NCI-H1694 treated with DMSO at 0.1 percent for 48 hours (cell line): ENCODE measurements around the gene ENG.
A peak's percentile ranks its signal among the peaks of the same experiment; 100 is the strongest.
"Not testable (repeated sequence)": the region's sequence is repeated elsewhere in the genome, so short reads cannot be mapped to it uniquely, and the experiment has no call there.

Experiments
- DNase-seq: peaks from one replicate; lab custom pipeline; 2025; lab: John Stamatoyannopoulos, UW

The ENG gene

DNA sequence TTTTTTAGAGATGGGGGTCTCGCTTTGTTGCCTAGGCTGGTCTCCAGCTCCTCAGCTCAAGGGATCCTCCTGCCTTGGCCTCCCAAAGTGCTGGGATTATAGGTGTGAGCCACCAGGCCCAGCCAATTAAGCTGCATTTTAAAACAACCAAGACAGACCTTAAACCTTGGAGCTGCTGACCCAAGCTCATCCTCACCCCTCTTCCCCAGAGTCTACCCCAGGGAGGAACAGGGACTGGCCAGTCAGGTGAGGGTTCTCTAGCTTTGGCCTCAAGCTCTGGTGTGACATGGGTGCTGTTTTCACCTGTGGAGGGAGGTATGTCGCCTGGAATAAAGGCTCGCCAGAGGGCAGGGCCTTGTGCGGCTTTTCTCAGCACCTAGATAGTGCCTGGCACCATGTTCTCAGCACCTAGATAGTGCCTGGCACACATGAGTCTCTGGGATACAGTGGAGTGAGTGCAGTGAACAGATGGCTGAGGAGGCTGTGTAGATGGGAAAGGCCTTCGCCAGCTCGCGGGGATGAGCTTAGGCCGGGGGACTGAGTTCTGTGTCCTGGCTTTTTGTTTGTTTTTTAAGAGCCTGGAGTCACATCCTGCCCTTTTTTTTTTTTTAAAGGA is 61.3 kb downstream of the ENG start:
- peak; percentile 64 for DNase-seq

DNA sequence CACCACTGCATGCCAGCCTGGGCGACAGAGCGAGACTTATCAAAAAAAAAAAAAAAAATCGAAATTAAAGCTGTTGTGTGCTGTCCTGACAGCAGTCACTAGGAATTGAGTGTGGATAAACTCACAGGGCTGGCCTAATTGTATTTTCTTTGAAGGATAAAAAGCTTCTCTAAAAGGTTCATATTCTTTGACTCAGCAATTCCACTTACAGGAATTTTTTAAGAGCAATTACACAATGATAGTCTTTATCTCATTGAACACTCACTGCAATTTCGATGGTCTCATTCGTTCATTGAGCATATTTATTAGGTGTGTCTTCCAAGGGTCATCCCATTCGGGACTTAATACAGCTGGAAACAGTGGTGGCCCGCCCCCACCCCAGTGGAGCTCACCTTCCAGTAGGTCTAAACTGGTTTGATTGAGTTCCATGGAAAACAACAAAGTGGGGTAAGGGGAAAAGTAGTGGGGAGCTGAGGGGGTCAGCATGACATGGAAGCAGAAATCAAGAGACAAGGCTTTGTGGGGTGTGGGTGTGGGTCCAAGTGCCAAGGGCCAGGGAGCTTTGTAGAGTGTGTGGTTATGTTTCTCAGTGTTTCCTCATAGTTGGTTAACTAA is 61.9 kb downstream of the ENG start:
- DNase-seq, result no peak

DNA sequence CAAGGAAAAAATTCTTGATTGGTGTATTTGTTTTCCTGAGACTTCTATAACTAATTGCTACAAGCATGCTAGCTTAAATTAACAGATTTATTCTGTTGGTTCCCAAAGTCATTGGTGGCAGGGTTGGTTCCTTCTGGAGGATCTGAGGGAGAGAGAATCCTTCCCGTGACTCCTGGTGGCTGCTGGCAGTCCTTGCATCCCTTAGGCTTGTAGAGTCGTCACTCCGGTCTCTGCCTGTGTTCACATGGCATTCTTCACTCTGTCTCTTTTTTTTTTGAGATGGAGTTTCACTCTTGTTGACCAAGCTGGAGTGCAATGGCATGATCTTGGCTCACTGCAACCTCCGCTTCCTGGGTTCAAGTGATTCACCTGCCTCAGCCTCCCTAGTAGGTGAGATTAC is 63.4 kb downstream of the ENG start:
- DNase-seq, result no peak

DNA sequence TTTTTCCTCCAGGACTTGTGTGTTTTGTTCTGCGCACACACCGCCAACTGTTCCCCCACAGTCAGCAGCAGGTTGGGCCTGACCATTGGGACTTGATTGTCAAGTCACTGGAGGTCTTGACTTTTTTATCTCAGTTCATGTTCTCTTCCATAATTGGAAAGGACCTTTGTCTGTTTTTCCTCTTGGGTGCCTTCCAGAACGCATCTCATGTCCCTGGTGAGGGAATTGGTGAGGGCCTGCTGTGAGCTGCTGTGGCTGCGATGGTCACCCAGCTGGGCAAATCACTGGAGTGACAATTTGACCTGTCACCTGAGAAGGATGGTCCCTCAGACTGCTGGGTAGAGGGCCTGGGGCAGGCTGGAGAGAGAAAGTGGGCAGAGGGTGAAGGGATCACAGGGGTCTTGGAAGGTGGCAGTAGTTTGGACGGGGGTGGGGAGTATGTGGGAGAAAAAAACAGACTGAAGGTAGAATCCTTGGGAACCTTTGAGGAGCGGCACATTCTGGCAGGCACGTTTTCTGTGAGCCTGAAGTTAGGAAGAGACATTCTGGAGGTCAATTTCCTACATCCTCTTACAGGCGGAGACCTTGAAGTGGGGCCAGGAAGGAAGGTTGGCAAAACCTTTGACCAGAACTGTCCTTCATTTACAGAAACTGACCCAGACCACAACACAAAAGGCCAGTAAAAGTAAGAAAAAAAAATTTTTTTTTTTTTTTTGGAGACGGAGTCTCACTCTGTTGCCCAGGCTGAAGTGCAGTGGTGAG is 64.2 kb downstream of the ENG start:
- no peak for DNase-seq

DNA sequence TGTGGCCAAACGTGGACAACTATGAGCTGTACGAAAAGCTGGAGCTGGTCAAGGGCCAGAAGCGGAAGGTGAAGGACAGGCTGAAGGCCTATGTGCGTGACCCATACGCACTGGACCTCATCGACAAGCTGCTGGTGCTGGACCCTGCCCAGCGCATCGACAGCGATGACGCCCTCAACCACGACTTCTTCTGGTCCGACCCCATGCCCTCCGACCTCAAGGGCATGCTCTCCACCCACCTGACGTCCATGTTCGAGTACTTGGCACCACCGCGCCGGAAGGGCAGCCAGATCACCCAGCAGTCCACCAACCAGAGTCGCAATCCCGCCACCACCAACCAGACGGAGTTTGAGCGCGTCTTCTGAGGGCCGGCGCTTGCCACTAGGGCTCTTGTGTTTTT is 65.3 kb downstream of the ENG start:
- no peak for DNase-seq

DNA sequence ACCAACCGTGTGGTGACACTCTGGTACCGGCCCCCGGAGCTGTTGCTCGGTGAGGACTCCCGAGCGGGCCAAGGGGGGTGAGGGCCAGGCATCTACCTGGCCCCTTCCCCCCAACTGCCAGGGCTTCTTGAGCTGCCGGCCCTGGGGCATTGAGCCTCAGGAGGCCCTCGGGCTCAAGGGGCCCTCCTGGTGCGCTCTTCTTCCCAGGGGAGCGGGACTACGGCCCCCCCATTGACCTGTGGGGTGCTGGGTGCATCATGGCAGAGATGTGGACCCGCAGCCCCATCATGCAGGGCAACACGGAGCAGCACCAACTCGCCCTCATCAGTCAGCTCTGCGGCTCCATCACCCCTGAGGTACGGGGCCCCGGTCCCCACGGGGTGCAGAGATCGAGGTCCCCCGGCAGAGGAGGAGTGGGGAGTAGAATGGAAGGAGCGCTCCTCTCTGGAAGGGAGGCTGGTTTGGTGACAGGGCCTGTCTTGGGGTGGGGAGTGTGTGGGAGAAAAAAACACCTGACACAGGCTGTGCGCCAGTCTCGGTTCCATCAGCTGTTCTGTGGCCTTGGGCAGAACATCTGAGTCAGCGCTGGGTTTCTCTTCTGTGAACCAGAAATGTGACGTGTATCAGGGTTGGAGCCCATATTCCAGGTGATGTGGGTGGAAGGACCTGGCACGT is 66.0 kb downstream of the ENG start:
- DNase-seq, result no peak

DNA sequence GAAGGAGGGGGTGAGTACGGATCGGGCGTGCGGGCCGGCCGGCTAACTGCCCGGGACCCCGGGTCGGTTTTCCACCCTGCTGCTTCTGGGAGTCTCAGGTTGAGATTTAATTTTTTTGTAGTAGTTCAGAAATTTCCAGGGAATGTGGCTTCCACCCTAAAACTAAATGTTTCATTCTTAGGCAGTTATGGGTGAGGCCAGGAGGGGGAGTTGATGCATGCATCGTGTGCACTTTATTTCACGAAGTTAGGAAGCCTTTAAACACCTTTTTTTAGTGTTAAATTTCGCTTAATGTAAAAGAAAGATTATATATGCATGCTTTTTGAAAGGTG is 67.7 kb downstream of the ENG start:
- DNase-seq, result no peak

DNA sequence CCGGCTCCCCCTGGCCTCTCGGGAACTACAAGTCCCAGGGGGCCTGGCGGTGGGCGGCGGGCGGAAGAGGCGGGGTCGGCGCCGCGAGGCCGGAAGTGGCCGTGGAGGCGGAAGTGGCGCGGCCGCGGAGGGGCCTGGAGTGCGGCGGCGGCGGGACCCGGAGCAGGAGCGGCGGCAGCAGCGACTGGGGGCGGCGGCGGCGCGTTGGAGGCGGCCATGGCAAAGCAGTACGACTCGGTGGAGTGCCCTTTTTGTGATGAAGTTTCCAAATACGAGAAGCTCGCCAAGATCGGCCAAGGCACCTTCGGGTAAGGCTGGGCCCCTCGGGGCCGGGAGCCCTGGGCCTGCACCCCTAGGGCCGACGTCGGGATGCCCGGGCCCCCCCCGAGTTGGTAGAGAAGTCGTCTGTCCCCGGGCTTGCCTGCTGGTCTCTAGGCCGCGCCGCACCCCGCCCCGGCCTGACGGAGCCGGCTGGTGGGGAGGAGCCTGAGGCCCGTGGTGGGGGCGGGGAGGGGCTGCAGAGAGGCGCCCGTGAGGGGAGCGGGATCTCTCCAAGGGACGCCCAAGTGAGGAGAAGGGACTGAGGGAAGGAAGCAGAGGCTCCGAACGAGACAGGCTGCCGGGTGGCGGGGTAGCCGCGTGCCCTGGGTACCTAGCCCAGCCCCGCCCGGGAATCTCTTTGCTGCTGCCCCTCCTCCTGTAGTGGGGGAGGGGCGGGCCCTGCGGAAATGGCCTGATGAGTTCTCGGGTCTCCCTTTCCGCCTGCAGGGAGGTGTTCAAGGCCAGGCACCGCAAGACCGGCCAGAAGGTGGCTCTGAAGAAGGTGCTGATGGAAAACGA is 68.3 kb downstream of the ENG start, which contains the start of gene CDK9:
Gene CDK9, plus strand, starts transcription at position 102 of the 840 bp plus-strand sequence. Its CDS starts 115 bp downstream, at position 217.
- peak; percentile 48 for DNase-seq

DNA sequence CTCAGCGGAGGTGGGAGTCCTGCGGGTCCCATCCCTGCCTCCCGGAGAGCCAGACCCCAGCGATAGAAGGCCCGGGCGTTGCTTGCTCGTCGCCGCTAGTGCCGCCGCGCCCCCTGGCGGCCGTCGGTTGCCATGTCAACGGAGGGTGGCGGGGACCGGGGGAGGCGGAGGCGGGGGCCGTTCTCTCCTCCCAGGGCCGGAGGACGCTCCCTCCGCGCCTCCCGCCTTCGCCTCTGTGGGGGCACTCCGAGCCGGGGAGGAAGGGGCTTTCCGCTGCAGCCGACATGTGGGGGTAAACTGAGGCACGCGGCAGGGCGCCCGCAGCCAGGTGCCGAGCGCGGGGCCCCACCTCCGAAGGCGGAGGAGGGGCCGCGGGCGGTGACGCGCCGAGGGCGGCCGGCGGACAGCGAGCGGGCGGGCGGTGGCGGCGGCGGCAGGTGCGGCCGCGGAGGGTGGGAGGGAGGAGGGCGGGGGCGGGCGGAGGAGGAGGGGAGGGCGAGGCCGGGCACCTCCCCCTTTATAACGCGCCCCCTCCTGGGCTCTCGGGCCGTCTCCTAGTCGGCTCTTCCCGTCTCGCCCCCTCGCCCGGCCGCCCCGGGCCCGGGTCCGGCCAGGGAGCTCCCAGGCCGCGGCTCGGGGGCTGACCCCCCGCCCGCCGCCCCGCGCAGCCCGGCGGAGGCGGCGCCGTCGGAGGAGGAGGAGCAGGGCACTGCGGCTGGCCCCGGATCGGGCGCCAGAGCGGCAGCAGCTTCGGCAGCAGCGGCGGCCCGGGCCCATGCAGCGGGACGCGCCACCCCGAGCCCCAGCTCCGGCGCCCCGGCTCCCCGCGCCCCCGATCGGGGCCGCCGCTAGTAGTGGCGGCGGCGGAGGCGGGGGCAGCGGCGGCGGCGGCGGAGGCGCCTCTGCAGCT is 69.2 kb downstream of the ENG start:
- DNase-seq, result peak; percentile 54

DNA sequence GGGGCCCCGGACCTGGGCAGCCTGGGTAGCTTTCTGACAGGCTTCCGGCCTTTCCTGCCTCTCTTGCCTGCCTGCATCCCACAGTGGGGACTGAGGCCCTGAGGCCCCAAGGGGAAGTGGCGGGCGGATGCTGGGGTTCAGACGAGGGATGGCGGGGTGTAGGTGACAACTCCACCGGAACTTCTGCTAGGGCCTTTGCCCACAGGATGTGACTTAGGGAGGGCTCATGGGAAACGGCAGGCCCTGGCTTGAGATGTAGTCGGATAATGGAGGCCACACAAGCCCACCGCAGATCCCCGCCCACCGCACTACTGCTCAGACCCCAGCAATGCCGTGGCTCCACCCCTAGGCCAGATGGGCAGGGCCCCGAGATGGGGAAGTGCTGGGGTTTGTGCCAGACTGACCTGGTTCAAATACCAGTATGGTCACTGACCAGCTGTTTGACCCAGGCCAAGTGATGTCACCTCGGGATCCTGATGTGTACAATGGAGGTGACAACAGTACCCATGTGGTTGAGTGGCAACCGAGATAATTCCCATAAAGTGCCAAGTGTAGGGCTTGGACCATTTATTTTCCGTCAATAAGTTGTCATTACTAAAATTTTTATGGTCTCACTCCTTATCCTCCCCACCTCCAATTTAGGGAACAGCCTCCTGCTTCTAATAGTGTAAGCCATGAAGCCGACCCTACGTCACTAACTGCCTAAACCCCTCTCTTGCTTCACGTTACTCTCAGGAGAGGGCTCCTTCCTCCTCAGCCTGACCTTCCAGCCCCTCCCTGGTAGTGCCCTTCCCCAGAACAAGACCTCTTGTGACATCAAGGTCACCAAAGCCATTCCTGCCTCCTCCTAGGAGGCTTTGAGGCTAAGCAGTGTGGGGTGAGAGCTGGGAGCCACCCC is 71.1 kb downstream of the ENG start:
- DNase-seq, result no peak

DNA sequence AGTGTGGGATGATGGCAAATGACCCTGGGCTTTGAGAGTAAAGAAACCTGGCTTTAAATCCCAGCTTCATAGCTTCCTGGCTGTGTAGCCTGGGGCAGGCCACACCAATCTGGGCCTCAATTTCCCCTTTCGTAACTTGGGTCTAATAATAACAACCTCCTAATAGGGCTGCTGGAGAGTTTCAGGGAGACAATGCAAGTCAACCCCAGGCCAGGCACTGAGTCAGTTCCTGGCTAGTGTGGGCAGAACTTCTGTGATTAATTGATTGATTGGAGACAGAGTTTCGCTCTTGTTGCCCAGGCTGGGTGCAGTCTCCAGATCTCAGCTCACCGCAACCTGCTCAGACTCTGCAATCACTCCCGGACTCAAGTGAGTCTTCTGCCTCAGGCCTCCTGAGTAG is 72.7 kb downstream of the ENG start:
- no peak for DNase-seq

DNA sequence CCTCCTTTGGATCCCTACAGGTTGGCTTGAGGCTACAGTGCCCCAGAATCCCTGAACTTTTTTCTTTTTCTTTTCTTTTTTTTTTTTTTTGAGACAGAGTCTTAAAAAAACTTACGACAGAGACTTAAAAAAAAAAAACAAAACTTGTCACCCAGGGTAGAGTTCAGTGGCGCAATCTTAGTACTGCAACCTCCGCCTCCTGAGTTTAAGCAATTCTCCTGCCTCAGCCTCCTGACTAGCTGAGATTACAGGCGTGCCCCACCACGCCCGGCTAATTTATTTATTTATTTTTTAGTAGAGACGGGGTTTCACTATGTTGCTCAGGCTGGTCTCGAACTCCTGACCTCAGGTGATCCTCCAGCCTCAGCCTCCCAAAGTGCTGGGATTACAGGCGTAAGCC is 73.5 kb downstream of the ENG start:
- not testable (repeated sequence) for DNase-seq

DNA sequence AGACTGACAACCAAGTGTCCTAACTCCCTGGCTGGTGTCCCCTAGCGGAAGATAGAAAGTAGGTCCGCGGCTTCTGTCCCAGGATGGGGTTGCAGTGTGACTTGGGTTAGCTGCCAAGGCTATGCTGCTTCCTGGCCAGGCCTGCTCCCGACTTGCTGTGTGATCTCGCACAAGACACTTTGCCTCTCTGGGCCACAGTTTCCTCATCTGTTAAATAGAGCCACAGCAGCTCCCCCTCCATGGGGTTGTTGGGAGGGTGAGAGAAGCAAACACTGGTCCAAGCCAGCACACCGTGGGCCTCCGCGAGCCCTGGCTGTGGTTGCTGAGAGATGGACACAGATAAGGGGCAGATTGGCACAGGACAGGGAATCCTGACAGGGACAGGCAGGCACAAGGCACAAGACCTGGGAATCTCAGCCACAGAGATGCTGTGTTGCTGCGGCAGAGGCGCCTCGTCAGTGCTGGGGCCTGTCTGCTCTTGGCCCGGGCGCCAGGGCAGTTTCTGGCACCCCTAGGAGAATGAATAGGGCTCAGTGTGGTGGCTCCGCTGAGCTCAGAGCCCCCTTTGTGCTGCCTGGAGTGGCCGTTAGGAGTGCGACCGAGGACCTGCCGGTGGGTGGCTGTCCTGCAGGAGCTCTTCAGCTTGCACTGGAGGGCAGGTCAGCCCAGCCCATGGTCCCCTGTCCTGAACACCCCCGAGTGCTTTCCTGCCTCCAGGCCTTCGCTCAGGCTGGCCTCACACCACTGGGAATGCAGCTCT is 74.2 kb downstream of the ENG start:
- no peak for DNase-seq

DNA sequence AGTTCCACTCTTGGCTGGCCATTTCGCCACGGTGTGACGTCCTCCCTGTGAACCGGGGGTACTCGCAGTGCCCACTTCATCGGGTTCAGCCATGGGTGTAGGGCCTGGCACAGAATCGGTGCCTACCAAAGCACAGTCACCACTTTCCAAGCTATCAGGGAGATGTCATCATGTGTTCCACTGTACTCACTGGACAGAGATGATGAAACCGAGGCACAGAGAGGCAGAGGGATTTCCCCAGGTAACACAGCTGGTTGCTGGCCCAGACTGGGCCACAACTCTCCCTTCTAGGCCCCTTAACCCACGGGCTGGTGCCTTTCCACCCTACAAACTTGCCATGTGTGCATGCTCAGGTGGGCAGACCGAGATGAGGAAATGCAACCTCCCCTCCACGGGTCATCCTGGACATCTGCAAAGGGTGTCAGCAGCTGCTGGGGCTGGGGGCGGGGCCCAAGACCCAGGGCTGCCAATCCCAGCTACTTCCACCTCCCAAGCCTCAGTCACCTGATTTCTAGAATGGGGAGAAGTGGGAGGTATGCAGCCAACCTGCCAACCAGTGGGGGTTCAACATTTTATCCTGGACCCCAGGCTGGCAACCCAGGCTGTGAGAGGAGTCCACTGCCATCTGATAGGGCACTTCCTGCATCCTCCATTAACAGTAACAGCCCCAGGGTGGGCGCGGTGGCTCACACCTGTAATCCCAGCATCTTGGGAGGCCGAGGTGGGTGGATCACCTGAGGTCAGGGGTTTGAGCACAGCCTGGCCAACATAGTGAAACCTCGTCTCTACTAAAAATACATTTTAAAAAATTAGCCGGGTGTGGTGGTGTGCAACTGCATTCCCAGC is 75.1 kb downstream of the ENG start:
- DNase-seq, result no peak

DNA sequence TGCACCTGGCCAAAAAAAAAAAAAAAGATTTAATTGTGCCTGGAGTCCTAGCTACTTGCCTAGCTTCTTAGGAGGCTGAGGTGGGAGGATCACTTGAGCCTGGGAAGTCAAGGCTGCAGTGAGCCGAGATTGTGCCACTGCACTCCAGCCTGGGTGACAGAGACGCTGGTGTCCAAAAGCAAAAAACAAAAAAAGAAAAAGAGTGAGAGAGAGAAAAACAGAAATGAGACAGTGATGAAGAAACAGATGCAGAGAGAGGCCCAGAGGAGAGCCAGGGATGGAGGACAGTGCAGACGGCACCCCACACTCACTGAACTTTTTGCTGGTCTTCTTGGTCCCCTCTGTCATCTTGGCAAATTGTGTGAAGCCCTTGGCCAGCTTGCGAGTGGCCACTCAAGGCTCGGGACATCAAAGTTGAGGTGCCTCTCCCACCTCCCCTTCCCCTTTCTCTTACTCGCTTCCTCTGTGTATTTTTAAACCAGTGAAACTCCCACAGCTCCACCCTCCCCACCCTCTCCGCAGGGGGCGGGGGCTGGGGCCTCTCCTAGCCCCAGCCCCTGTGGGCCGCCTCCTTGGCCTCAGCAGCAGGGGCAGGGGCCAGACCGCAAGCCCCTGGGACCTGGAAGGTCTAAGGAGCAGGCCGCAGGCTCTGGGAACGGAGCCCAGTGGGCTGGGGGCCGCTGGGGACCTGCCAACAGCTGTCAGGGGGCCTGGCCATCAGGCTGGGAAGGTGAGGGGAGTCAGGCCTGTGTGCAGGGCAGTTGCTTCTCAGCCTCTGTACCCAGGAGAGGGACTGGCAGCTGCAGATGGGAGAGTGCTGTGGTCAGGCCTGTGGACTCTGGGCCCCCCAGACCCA is 76.0 kb downstream of the ENG start, which contains the start of gene SH2D3C:
Gene SH2D3C, minus strand, starts transcription at position 387 of the 856 bp plus-strand sequence. Its CDS starts 39 bp downstream, at position 348.
- no peak for DNase-seq

DNA sequence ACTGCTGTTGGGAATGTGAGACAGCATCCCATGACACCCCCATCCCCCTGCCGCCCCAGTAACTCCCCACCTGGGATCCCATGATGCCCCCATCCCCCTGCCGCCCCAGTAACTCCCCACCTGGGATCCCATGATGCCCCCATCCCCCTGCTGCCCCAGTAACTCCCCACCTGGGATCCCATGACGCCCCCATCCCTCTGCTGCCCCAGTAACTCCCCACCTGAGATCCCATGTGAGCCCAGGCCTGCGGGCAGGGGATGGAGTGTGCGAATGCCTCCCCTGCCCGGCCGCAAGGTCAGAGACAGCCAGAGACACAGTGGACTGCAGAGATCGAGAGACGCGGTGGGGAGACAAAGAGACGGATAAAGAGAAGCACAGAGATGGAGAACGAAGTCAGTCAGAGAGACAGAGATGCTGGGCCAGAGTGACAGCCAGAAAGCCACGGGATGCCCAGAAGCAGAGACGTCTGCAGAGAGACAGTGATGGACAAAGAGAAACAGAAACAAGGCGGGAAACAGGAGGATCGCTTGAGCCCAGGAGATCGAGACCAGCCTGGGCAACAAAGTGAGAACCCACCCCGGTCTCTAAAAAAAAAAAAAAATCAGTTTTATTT is 77.0 kb downstream of the ENG start:
- DNase-seq, result no peak

DNA sequence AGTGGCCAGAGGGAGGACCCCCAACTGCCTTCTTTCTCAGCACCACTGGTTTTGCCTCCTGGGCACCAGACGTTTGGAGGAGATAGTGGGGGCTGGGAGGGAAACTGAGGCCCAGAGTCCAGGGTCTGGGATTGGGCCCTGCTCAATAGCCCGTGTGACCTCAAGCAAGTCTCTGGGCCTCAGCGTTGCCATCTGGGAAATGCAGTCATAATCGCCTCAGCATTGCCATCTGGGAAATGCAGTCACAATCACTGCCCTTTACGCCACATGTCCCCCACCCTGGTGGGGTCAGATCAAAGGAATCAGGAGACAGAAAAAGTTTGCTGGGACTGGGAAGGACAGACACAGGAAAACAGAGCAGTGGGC is 77.6 kb downstream of the ENG start:
- no peak for DNase-seq
